NCI-H524 treated with DMSO at 0.1 percent for 48 hours (cell line): ENCODE data around the gene GTF2F2.
"Not testable (repeated sequence)": the region's sequence is repeated elsewhere in the genome, so short reads cannot be mapped to it uniquely, and the experiment has no call there.

Experiments used
- DNase-seq: peaks from one replicate; lab custom pipeline; 2025; lab: John Stamatoyannopoulos, UW

Gene GTF2F2

DNA sequence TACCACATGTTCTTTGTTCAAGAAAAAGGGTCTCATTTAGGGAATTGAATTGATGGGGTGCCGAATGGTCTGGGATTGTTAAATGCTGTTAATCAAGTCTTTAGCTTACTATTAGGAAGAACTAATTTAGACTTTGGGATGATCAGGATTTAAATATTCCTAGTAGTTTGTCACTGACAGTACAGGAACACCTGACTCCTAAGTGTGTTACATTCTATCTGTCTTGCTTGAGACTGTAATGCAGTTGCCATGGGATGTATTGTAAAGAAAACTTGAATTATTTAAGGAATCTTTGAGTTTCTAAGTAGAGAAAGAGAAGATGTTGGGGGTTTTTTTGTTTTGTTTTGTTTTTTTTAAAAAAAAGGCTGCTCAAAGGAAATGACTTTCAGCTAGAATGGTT lies 98.4 kb downstream of the GTF2F2 start:
- no peak for DNase-seq

DNA sequence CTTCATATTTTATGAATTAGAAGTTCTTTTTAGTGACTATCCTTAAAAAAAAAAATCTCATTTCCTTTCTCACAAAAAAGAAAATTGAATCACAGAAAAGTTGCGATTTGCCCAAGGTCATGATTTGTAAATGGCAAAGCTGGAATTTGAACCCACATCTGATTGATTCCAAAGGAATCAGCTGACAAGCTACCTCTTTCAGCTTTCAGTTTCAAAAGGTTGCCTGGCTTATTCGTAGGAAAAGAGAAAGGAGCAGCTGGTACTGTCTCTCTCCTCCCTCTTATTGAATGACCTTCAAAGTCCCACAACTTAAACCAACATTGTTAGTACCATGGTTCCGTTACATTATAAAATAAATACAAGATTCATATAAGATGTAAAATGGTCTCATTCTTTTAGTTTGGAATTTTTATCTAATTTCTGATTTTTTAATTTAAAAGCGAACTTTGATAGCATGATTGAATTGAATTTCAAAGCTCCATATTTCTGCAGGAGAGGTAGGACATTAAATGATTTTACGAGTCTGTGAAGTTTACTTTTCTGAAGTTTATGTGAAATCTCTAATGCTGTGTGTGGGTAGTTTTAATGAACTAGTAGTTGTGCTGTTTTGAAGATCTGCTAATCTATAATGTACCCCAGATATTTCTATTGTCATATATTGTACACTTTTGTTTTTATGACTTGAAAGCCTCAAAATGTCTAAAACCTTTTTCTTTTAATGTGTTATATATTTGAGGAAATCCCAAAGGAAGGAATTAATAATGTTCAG lies 99.0 kb downstream of the GTF2F2 start:
- no peak for DNase-seq

DNA sequence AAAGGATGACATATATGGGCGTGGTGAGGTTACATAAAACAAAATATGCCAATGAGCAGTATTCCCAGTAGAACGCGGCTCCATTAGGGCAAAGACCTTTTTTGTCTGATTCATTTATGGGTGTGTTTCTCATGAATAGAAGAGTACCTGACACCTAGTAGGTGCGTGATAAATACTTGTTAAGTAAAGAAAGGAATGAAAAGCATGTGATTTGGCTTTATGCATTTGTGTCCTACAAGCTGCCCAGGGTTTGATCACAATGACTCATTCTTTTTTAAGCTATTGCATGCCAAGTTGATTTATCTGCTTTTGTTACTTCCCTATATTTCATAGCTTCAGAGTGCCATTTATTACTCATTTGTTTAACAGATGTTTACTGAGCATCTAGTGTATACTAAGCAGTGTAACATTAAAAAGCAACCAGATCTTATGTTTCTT lies 99.6 kb downstream of the GTF2F2 start:
- no peak for DNase-seq

DNA sequence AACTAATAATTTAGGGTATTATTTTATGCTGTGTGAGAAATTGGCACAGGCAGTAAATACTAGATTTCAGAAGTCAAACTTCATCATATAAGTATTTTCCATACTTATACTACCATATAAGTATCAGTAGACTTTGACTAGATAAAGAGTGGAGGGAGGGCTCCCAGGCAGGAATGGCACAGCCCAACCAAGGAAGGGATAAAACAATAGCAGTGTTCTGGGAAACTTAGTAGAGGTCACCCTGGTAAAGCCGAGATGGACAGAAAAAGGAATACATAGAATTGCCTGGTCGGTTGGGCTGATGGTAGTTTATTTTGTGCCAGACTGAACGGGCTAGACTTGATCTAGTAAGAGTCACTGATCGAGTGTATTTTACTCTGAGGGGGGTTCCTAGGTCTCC lies 100.1 kb downstream of the GTF2F2 start:
- DNase-seq = no peak

DNA sequence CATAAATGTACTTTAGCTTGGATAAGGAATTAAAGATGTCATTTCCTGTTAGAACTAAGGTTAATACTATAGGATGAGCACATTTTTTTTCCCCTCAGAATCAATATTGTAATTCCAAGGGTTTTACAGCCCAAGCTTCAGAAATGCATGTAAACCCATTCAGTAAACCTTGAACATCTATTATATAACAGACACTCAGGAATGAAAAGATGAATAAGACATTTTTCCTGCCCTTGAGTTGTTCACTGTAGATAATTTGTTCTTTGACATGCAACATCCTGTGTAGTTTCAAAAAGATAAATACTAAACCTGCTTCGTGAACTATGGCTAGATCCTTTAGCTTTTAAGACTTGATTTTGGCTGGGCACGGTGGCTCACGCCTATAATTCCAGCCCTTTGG lies 102.2 kb downstream of the GTF2F2 start:
- DNase-seq = no peak

DNA sequence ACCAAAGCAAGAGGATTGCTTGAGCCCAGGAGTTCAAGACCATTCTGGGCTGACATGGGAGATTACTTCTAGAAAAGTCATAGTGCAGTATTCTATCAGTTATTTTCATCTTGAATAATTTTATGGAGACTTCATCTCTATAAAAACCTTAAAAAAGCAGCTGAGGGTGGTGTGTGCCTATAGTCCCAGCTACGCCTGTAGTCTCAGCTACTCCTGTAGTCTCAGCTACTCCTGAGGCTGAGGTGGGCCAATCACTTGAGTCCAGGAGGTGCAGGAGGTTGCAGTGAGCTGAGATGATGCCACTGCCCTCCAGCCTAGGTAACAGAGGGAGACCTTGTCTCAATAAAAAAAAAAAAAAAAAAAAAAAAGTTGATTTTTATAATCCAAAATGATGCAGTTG lies 102.6 kb downstream of the GTF2F2 start:
- no peak for DNase-seq

DNA sequence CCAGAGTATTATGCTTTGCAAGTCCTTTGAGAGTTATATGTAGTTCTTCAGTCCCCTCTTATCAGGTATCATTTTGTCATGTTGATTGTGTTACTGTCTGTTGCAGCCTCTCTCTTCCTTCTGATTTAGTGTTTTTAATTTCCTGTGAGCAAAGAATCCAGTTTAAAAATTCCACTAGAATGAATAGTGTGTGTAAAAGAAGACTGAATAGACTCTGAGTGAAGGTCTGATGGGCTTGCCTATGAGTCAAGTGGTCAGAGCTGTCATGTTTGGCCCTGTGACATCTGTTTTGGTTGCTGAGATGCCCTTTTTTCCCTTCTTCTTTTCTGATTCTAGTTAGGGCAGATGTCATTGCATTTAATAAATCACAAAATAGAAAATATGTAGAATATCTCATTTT lies 103.9 kb downstream of the GTF2F2 start:
- no peak for DNase-seq

DNA sequence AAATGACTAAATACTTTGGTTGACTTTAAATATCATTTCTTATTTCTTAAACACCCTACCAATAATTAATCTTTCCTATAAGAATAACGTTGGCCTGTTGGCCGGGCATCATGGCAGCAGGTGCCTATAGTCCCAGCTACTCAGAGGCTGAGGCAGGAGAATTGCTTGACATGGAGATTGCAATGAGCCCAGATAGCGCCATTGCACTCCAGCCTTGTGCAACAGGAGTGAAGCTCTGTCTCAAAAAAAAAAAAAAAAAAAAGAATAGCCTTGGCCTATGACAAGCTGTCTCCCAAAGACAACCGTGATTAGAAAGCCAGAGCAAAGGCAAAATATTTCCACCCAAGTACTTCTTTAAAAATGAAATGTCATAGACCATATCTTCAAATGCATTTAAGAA lies 105.1 kb downstream of the GTF2F2 start:
- no peak for DNase-seq

DNA sequence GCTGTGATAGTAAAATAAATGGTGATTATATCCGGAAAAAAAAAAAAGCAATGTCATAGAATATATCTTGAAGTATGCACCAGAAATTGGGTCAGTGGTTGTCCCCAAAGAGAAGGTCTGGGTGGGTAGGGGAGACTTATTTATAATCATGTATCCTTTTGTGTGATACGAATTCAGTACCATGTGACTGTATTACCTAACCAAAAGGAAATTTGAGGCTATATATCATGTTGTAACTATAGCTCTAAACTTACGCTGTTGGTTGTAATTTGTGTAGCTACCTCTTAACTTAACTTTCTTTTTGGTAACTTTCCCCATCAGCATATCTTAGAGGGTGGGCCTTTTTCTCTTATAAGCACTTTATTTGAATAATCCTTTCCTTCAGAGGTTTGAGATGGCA lies 105.7 kb downstream of the GTF2F2 start:
- no peak for DNase-seq

DNA sequence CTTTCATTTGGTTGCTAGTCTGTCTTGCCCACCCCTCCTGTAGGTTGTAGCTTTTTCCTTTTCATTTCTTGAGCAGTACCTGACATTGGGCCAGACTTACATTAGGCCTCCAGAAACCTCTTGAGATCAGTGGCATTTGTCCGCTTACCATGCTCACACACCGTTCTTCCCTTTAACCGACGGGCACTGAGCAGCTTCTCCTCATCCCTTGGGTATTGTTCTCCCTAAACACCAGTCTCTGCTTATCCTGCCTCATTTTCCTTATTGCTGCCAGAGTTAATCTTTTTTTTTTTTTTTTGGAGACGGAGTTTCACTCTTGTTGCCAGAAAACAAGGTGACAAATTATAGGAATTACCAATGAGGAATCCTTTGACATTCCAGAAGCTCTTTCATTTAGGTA lies 107.7 kb downstream of the GTF2F2 start:
- DNase-seq = no peak

DNA sequence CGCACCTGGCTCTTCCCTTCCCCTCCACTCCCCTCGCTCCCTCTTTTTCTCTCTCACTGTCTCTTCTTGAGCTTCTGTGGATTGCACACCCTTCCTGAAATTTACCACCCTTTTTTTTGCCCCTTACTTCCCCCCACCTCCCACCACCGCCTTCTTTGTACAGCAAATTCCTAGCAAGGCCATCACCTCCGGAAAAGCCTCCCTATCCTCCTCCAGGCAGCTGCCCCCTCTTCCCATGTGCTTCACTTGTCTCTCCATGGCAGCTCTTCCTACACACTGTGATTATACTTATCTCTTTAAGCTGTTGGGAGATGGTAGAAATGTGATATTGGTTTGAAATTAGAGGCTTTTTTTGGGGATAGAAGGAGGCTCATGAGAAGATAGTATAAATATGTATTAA lies 108.9 kb downstream of the GTF2F2 start:
- DNase-seq = no peak

DNA sequence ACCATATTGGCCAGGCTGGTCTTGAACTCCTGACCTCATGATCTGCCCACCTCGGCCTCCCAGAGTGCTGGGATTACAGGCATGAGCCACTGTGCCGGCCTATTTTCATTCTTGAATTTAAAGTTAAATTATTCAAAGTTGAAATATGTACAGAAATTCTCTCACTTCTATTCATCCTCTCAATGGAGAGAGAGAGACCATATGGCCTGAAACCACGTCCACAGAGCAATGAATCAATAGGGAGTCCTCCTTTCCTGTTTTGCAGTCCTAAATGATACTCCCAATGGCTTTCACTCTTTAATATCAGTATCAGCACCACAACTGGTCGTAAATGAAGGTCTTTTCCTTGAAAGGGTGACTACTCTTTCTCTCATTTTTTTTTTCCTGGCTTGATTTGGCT lies 111.0 kb downstream of the GTF2F2 start:
- no peak for DNase-seq

DNA sequence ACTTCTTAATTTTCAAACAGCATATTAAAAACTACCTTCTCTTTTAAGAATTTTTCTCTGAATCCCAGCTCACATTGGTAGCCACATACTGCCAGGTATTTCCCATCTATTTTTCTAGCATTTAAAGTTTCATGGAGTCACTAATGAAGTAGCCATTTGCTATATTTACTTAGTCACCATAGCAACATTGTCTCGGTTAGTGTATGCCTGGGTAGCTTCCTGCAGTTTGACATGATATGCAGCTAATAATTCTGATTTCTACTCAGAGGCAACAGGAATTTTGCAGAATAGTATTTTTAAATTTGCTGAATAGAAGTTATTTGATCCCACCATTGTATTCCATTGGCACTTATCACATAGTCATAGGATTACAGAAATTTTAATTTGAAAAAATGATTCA lies 111.4 kb downstream of the GTF2F2 start:
- no peak for DNase-seq

DNA sequence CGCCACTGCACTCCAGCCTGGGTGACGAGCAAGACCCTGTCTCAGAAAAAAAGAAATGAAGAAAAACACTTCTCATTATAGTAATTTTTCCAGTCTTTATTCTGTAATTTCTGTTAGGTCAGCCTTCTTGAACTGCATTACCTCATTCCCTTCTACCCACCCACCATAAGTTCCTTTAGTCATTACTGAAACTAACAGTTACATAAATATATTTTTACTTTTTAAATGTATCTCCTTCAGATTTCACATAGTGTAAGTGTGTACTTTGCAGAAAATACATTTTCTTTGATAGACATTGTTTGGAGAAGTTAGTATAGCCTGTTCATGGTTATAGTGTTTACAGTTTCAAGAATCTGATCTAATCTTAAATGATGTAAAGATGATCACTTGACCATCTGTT lies 112.3 kb downstream of the GTF2F2 start:
- peak; percentile 11 for DNase-seq

DNA sequence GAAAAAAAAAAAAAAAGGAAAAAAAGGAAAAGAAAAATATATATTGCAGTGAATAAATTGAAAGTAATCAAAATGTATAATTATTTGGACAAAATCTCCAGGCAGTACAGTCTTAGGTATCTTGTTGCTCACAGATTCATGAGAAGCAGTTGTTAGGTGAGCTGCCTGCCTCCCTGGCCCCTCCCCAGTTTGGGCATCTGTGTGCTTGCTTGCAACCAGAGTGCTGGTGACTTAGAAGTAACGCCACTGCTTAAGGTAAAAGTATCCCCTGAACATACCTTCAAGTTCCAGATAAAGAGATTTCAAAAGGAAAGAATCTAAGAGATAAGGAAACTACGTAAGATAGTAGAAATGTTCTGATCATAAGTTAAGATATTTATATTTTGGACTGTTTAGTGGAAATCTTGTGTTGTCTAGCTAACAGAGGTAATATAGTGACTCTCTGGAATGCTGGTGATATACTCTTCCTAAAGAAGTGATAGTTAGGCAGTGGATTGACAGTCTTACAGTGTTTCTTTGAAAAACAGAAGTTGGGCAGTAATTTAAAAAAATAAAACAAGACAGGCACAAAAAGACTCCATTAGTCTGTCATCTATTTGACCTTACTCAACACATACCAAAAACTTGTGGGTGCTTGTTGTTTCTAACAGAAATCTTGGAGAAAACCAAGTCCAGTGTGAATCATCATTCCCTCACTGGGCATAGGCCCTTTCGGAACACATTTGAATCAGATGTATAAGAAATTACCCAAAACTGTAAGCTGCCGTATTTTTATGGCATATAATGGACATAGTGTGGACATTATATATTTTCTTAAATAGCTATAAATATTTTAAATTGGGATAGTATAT lies 118.9 kb downstream of the GTF2F2 start:
- no peak for DNase-seq

DNA sequence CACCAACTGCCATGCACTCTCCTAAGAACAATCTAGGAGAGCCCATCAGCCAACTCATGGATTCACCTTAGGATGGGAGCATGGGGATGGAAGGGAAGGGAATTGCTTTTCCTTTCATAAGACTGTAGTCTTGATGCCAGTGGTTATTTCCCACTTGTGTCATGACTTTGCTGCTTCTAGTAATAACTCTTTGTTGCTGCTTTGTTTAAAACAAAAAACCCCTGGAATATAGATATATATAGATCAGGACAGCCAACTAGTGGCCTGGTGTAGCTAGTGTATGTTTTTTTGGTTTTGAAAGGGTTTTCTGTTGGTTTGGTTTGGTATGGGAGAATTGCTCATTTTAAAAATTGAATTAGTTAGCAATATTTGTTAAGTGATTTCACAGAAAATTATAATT lies 119.8 kb downstream of the GTF2F2 start:
- no peak for DNase-seq

DNA sequence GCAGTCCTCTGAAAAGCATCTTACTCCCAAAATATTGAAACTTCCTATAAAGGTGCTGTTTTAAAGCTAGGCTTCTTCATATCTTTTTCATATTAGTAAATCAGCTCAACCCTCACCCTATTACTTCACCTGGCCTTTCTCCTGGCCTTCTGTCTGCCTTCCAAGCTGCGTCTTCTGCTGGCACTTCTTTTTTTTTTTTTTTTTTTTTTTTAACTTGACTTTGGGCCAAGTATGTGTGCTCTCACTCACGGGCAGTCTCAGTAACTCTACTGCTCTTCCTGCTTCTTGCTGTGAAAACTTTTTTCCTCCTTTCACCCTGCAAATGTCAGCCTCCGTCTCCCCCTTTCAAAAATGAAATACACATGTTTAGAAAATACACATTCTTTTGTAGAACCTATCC lies 121.8 kb downstream of the GTF2F2 start:
- no peak for DNase-seq

DNA sequence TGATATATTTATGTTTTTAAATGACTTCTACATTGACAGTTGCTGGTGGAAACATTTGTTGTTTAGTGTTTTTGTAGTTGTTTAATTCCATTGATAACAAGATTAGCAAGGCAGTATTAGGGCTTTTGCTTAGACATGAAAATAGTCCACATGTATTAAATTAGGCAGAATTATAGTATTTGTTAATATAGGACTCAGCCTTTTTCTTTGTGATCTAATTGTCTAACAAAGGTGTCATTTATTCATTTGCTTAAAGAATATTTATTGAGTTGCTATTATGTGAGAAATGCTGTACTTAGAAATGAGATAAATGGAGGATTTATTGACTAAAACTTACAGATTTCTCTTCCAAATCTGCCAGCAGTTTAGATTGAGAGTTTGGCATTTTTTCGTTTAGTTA lies 122.2 kb downstream of the GTF2F2 start:
- no peak for DNase-seq

DNA sequence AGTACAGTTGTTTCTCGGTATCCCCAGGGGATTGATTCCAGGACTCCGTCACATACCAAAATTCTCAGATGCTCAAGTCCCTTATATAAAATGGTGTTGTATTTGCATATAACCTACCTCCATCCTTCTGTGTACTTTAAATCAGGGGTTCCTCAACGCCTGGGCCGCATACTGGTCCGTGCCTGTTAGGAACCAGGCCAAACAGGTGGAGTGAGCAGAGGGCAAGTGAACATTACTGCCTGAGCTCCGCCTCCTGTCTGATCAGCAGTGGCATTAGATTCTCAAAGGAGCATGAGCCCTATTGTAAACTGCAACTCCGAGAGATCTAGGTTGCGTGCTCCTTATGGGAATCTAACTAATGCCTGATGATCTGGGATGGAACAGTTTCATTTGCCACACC lies 122.8 kb downstream of the GTF2F2 start:
- no peak for DNase-seq

DNA sequence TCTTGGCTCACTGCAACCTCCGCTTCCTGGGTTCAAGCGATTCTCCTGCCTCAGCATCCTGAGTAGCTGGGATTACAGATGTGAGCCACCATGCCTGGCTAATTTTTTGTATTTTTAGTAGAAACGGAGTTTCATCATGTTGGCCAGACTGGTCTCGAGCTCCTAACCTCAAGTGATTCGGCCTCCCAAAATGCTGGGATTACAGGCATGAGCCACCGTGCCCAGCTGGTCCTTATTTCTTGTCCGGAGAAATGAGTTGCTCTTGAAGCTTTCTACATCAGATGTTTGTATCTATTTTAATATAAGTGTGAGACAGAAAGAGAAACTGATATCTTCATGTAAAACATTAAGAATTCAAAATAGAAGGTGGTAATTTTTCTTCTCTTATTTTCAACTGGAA lies 124.4 kb downstream of the GTF2F2 start:
- DNase-seq = not testable (repeated sequence)

DNA sequence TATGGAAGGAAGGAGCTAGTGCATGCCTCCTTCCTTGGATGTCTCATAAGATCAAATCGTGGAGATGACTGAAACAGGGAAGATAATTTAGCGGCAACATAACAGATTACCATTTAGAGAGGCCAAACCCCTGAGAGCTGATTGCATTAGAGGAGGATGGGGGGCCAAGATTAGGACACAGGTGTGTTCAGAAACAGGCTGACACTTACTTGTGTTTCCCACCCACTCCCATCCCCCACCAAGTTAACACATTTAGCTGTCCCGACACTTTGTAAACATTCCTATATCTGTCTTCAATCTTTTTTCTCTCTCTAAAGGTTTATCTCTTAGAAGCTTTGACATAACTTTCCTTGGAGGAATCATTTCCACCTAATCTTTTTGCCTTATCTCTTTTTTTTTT lies 129.4 kb downstream of the GTF2F2 start:
- no peak for DNase-seq

DNA sequence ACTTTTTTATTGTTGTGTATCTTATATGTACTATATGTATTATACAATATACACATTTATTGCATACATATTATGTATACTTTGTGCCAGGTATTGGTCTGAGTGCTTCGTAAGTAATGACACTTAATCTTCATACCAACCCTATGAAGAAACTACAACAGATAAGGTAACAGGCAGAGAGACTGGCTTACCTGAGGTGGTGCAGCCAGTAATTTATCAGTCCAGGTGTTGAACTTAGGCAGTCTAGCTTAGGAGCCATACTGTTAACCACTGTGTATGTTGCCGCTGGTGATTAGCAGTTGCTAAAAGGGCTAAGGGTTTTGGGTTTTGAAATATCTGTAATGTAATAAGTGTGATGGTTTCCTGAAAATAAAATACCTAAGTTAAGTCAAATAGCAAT lies 134.1 kb downstream of the GTF2F2 start:
- DNase-seq = no peak

DNA sequence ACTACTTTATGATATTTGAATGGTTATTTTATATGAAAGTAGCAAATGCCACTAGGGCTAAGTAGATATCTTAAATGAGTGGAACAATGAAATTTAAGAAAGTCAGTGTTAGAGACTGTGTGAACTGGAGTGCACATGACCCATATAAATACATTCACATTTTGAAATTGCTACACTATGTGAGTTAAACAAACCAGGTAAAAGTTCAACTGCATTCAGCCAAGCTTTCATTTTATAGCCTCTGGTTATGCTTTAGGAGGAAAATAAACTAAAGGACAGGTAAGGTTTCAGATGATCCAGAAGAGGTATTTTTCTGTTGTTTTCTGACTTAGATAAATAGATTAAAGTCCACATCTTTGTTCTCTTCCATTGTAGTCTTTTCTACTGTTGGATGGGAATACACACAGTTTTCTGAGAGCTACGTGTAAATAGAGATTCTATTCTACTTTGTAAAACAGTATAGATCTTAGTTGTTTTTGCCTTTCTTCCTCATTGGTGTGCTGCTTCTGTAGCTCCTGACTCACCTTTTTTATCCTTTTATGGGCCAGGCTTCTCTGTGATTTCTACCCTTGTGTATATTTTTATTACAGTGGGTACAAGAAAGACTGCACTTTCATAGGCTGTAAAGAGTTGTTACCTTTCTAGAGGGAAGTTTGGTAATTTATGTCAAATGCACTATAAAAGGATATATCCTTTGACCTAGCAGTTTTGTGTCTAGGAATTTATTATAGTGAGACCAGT lies 135.1 kb downstream of the GTF2F2 start:
- no peak for DNase-seq
